ENCODE measurements around the gene GAREM1. TPM values are rescaled to one million over a fixed set of nuclear protein-coding genes. Genes with fewer than 3 reads are reported as not detected.
"Not testable (repeated sequence)": the region's sequence is repeated elsewhere in the genome, so short reads cannot be mapped to it uniquely, and the experiment has no call there.

Gene GAREM1
- total and polyA plus RNA-seq, 3 donors from 2014 or later, result 10.7 to 16.2 (median 15.2) TPM

- Histone ChIP-seq H3K27me3 (no peaks in the 10 kb centered on the region), H3K4me1 (no peaks in the 10 kb centered on the region), H3K4me3 (no peak overlapping the region), H3K27ac (no peak overlapping the region), H3K9me3 (no peaks in the 10 kb centered on the region), H3K36me3 (ENCODE audit: low read depth, missing control alignments) (no peaks in the 10 kb centered on the region)
- DNase-seq, result no peak
- intact Hi-C loops (cut with DNase I; ENCODE audit: low total_unique reads), result no loop called here
- WGBS, 2 donors, result 90 to 94% methylated on average over 5 of the region's 5 CpGs
- TF ChIP-seq POLR2A (IDR thresholded peaks at IDR 0.05), result no peak
- TF ChIP-seq CTCF (IDR thresholded peaks at IDR 0.05), result no peak
Measured at GRCh38 chr18:32238635-32239268, 231.9 kb downstream of the GAREM1 start.

- 49 to 72% methylated on average over 3 of the region's 3 CpGs for WGBS, 2 donors
- Histone ChIP-seq H3K4me1 (no peaks in the 10 kb centered on the region), H3K36me3 (ENCODE audit: low read depth, missing control alignments) (no peaks in the 10 kb centered on the region)
Measured at GRCh38 chr18:32237049-32237448, 233.6 kb downstream of the GAREM1 start.

GRCh38 chr18:32233348-32233747 is 237.3 kb downstream of the GAREM1 start:
- DNase-seq; H3K36me3 ChIP-seq (ENCODE audit: low read depth, missing control alignments); H3K4me3 ChIP-seq; H3K27ac ChIP-seq; H3K9me3 ChIP-seq; H3K27me3 ChIP-seq; intact Hi-C loops (cut with DNase I; ENCODE audit: low total_unique reads); H3K4me1 ChIP-seq: not testable (repeated sequence)
- WGBS, 2 donors, result 97 to 98% methylated on average over 13 to 15 of the region's 15 CpGs

More at GRCh38 chr18:32237049-32237448, 233.6 kb downstream of the GAREM1 start:
- Histone ChIP-seq H3K9me3 (no peaks in the 10 kb centered on the region), H3K27ac (no peak overlapping the region), H3K27me3 (no peaks in the 10 kb centered on the region), H3K4me3 (no peak overlapping the region)
- TF ChIP-seq CTCF (IDR thresholded peaks at IDR 0.05), result no peak
- no peak for TF ChIP-seq POLR2A (IDR thresholded peaks at IDR 0.05)
- no peak for DNase-seq
- intact Hi-C loops (cut with DNase I; ENCODE audit: low total_unique reads), result no loop called here

GRCh38 chr18:32219431-32220018 is 251.2 kb downstream of the GAREM1 start:
- DNase-seq, result no peak
- Histone ChIP-seq H3K36me3 (ENCODE audit: low read depth, missing control alignments) (no peaks in the 10 kb centered on the region), H3K9me3 (no peaks in the 10 kb centered on the region), H3K27ac (no peak overlapping the region), H3K4me3 (no peak overlapping the region), H3K4me1 (no peaks in the 10 kb centered on the region), H3K27me3 (no peaks in the 10 kb centered on the region)
- WGBS, 2 donors, result 81 to 85% methylated on average over 3 of the region's 3 CpGs
- intact Hi-C loops (cut with DNase I; ENCODE audit: low total_unique reads), result no loop called here
- TF ChIP-seq POLR2A (IDR thresholded peaks at IDR 0.05) (no peak), CTCF (IDR thresholded peaks at IDR 0.05) (no peak)

- no peak overlapping the region for H3K4me3 ChIP-seq
- DNase-seq, result no peak
- no peak overlapping the region for H3K27ac ChIP-seq
- no peak for TF ChIP-seq POLR2A (IDR thresholded peaks at IDR 0.05)
- TF ChIP-seq CTCF (IDR thresholded peaks at IDR 0.05), result no peak
- no peaks in the 10 kb centered on the region for H3K27me3 ChIP-seq
- H3K36me3 ChIP-seq (ENCODE audit: low read depth, missing control alignments), result no peaks in the 10 kb centered on the region
- H3K4me1 ChIP-seq, result no peaks in the 10 kb centered on the region
- 87 to 96% methylated on average over 2 of the region's 2 CpGs for WGBS, 2 donors
- intact Hi-C loops (cut with DNase I; ENCODE audit: low total_unique reads), result no loop called here
- H3K9me3 ChIP-seq, result no peaks in the 10 kb centered on the region
Measured at GRCh38 chr18:32216390-32216789, 254.3 kb downstream of the GAREM1 start.
